HEK293 (cell line): ENCODE measurements around the gene RHBG.
A peak's percentile ranks its signal among the peaks of the same experiment; 100 is the strongest.

ENCODE experiments used
- CTCF ChIA-PET: fragments of 350-600 bp; formaldehyde crosslinking; extraction: SDS; loops from one replicate; lab custom pipeline; 2021; ENCODE audit warnings: antibody characterized with exemption; lab: Yijun Ruan, JAX
- POLR2A ChIA-PET: fragments of 300-600 bp; formaldehyde crosslinking; extraction: SDS; loops from one replicate; lab custom pipeline; 2020; ENCODE audit warnings: antibody characterized with exemption, inconsistent platforms; lab: Yijun Ruan, JAX
- H3K27ac ChIP-seq: fragments of 200-500 bp; sonication (Bioruptor generic); 2 replicates; pipeline ENCODE4 v1.5.1; 2014; ENCODE audit warnings: low read depth, low read length, control low read depth, inconsistent platforms; ENCODE audit errors: extremely low read depth
- H3K36me3 ChIP-seq, 2 experiments: fragments of 200-500 bp in 1 of 2; sonication (Bioruptor generic) in 1 of 2; 1 replicate in 1 of 2; 2 replicates in 1 of 2; pipeline ENCODE4 v1.5.1; 2014 to 2017; ENCODE audit warnings: inconsistent platforms in 2 of 2, low read length in 2 of 2; ENCODE audit not compliant: control insufficient read depth in 2 of 2, insufficient read depth in 1 of 2
- H3K4me1 ChIP-seq: fragments of 200-500 bp; sonication (Bioruptor generic); 2 replicates; pipeline ENCODE4 v1.5.1; 2014; ENCODE audit warnings: mild to moderate bottlenecking, low read length, inconsistent platforms; ENCODE audit not compliant: control insufficient read depth, insufficient read depth
- H3K4me3 ChIP-seq: 2 replicates; pipeline ENCODE4 v1.5.1; 2011; ENCODE audit warnings: low read depth, mild to moderate bottlenecking, control low read depth, low read length, moderate library complexity
- H3K9me3 ChIP-seq: fragments of 200-500 bp; sonication (Bioruptor generic); 2 replicates; pipeline ENCODE4 v1.5.1; 2014; ENCODE audit warnings: low read depth, low read length, inconsistent platforms; ENCODE audit not compliant: control insufficient read depth, insufficient read depth
- GFI1B ChIP-seq: fragments of 450-650 bp; formaldehyde crosslinking; IDR thresholded peaks from 2 replicates; pipeline ENCODE4 v1.5.1; 2016; ENCODE audit warnings: missing biosample characterization, missing genetic modification characterization
- SCRT2 ChIP-seq: fragments of 450-650 bp; formaldehyde crosslinking; IDR thresholded peaks from 2 replicates; pipeline ENCODE4 v1.5.1; 2016; ENCODE audit warnings: missing biosample characterization, missing genetic modification characterization
- ZNF112 ChIP-seq: fragments of 450-650 bp; formaldehyde crosslinking; IDR thresholded peaks from 2 replicates; pipeline ENCODE4 v1.5.0; 2017; ENCODE audit warnings: missing biosample characterization, missing genetic modification characterization
- ZNF132 ChIP-seq: fragments of 450-650 bp; formaldehyde crosslinking; IDR thresholded peaks from 2 replicates; pipeline ENCODE4 v1.5.1; 2017; ENCODE audit warnings: missing biosample characterization, missing genetic modification characterization, borderline replicate concordance
- ZNF155 ChIP-seq: fragments of 450-650 bp; formaldehyde crosslinking; IDR thresholded peaks from 2 replicates; pipeline ENCODE4 v1.5.1; 2016; ENCODE audit warnings: missing biosample characterization, missing genetic modification characterization
- ZNF274 ChIP-seq, 2 experiments: fragments of 200-500 bp in 1 of 2; fragments of 450-650 bp in 1 of 2; sonication (Bioruptor generic) in 1 of 2; formaldehyde crosslinking in 1 of 2; IDR thresholded peaks; 2 replicates each; pipeline versions ENCODE4 v1.5.1 to v1.6.1; 2014 to 2016; ENCODE audit warnings: borderline replicate concordance in 1 of 2, inconsistent platforms in 1 of 2, low read length in 1 of 2, missing biosample characterization in 1 of 2, missing genetic modification characterization in 1 of 2
- ZNF324 ChIP-seq: fragments of 450-650 bp; formaldehyde crosslinking; IDR thresholded peaks from 2 replicates; pipeline ENCODE4 v1.5.1; 2016; ENCODE audit warnings: missing biosample characterization, missing genetic modification characterization
- ZNF354C ChIP-seq: fragments of 450-650 bp; formaldehyde crosslinking; IDR thresholded peaks from 2 replicates; pipeline ENCODE4 v1.5.1; 2016; ENCODE audit warnings: missing biosample characterization, missing genetic modification characterization, low read depth, borderline replicate concordance
- ZNF391 ChIP-seq: fragments of 450-650 bp; formaldehyde crosslinking; IDR thresholded peaks from 2 replicates; pipeline ENCODE4 v1.5.1; 2016; ENCODE audit warnings: low read depth, missing biosample characterization, missing genetic modification characterization, borderline replicate concordance
- ZNF423 ChIP-seq: fragments of 450-650 bp; formaldehyde crosslinking; IDR thresholded peaks from 2 replicates; pipeline ENCODE4 v1.5.1; 2016; ENCODE audit warnings: missing biosample characterization, missing genetic modification characterization
- ZNF510 ChIP-seq: fragments of 450-650 bp; formaldehyde crosslinking; IDR thresholded peaks from 2 replicates; pipeline ENCODE4 v1.5.1; 2018; ENCODE audit warnings: mild to moderate bottlenecking, missing genetic modification characterization, missing biosample characterization; ENCODE audit not compliant: insufficient replicate concordance
- ZNF549 ChIP-seq: fragments of 450-650 bp; IDR thresholded peaks from 2 replicates; pipeline ENCODE4 v1.5.1; 2018; ENCODE audit warnings: missing biosample characterization, missing genetic modification characterization, mild to moderate bottlenecking, inconsistent platforms, moderate library complexity
- ZNF621 ChIP-seq: fragments of 450-650 bp; formaldehyde crosslinking; IDR thresholded peaks from 2 replicates; pipeline ENCODE4 v1.5.1; 2017; ENCODE audit warnings: missing biosample characterization, missing genetic modification characterization
- ZNF654 ChIP-seq: fragments of 450-650 bp; formaldehyde crosslinking; IDR thresholded peaks from 2 replicates; pipeline ENCODE4 v1.5.1; 2016; ENCODE audit warnings: low read depth, missing biosample characterization, missing genetic modification characterization
- TF ChIP-seq, protein P1 (sequence below): fragments of 450-650 bp; formaldehyde crosslinking; IDR thresholded peaks from 2 replicates; pipeline ENCODE4 v1.5.1; 2016; ENCODE audit warnings: missing biosample characterization, missing genetic modification characterization
- TF ChIP-seq, protein P2 (sequence below): fragments of 450-650 bp; formaldehyde crosslinking; IDR thresholded peaks from 2 replicates; pipeline ENCODE4 v1.5.1; 2017; ENCODE audit warnings: missing biosample characterization, missing genetic modification characterization
- TF ChIP-seq, protein P3 (sequence below): fragments of 450-650 bp; IDR thresholded peaks from 2 replicates; pipeline ENCODE4 v1.5.1; 2018; ENCODE audit warnings: missing biosample characterization, mild to moderate bottlenecking, missing genetic modification characterization
- TF ChIP-seq, protein P4 (sequence below): fragments of 450-650 bp; formaldehyde crosslinking; IDR thresholded peaks from 2 replicates; pipeline ENCODE4 v1.5.1; 2016; ENCODE audit warnings: missing biosample characterization, missing genetic modification characterization
- TF ChIP-seq, protein P5 (sequence below): fragments of 450-650 bp; formaldehyde crosslinking; IDR thresholded peaks from 2 replicates; pipeline ENCODE4 v1.5.1; 2016; ENCODE audit warnings: missing biosample characterization, missing genetic modification characterization, borderline replicate concordance
- TF ChIP-seq, protein P6 (sequence below): fragments of 450-650 bp; formaldehyde crosslinking; IDR thresholded peaks from 2 replicates; pipeline ENCODE4 v1.5.1; 2016; ENCODE audit warnings: missing biosample characterization, missing genetic modification characterization

Gene RHBG

DNA sequence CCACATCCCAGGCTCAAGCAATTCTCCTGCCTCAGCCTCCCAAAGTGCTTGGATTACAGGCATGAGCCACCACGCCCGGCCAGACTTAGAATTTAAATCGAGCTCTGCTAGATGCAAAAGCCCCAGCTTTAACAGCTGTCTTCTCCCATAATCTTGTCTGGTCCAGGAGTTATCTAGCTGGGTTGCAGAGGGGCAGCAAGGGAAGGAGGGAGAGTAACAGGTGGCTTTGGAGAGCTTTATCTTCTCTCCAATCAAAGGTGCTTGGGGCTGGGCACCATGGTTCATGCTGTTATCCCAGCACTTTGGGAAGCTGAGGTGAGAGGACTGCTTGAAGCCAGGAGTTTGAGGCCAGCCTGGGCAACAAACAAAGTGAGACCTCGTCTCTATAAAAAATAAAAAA, 3.9 kb downstream of the RHBG start:
- H3K27ac ChIP-seq: no peak overlapping the region
- H3K4me1 ChIP-seq: no peaks in the 10 kb centered on the region
- no peaks in the 10 kb centered on the region for H3K9me3 ChIP-seq
- no peak overlapping the region for H3K4me3 ChIP-seq
- ChIA-PET CTCF (interaction anchor here (0.8 to 5.7 kb wide), 5 partner anchors 8 to 287 kb away, joined by 3 to 51 read pairs (median 4); no protein-coding TSS in a partner anchor), POLR2A (no interaction called here)
- TF ChIP-seq ZNF274 (IDR thresholded peaks at IDR 0.05; ENCODE audit: low read length): no peak
- no peak for TF ChIP-seq ZNF274 (tag by site-specific recombination; IDR thresholded peaks at IDR 0.05; ENCODE audit: borderline replicate concordance)
- TF ChIP-seq, protein P1, sequence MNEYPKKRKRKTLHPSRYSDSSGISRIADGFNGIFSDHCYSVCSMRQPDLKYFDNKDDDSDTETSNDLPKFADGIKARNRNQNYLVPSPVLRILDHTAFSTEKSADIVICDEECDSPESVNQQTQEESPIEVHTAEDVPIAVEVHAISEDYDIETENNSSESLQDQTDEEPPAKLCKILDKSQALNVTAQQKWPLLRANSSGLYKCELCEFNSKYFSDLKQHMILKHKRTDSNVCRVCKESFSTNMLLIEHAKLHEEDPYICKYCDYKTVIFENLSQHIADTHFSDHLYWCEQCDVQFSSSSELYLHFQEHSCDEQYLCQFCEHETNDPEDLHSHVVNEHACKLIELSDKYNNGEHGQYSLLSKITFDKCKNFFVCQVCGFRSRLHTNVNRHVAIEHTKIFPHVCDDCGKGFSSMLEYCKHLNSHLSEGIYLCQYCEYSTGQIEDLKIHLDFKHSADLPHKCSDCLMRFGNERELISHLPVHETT: no peak
- no peak for TF ChIP-seq ZNF510 (tag by site-specific recombination)
- peak; percentile 78 for TF ChIP-seq SCRT2
- no peak for TF ChIP-seq ZNF354C
- no peaks in the 10 kb centered on the region for H3K36me3 ChIP-seq

DNA sequence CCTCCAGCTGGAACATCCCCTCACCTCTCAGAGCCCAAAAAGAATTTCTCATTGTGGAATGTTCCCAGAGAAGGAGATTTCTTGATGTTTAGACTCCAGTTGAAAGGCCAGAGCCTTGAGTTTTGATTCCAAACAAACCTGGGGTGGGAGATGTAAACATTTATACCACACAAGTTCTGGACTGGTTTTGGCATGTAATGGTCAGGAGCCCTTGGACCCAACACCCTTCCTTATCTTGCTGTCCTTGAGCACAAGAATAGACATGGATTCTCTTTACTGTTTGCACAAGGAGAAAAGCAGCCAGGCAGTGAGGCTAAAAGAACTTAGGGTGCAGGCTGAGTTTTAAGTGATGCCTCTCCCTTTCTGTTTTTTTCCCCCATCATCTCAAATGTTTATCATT, 4.5 kb downstream of the RHBG start:
- Histone ChIP-seq H3K36me3 (no peaks in the 10 kb centered on the region), H3K27ac (no peak overlapping the region), H3K9me3 (no peaks in the 10 kb centered on the region), H3K4me3 (no peak overlapping the region), H3K4me1 (no peaks in the 10 kb centered on the region)
- ChIA-PET CTCF (interaction anchor here (0.8 to 5.7 kb wide), 4 partner anchors 13 to 286 kb away, joined by 3 to 51 read pairs (median 19); no protein-coding TSS in a partner anchor), POLR2A (no interaction called here)
- TF ChIP-seq, protein P2, sequence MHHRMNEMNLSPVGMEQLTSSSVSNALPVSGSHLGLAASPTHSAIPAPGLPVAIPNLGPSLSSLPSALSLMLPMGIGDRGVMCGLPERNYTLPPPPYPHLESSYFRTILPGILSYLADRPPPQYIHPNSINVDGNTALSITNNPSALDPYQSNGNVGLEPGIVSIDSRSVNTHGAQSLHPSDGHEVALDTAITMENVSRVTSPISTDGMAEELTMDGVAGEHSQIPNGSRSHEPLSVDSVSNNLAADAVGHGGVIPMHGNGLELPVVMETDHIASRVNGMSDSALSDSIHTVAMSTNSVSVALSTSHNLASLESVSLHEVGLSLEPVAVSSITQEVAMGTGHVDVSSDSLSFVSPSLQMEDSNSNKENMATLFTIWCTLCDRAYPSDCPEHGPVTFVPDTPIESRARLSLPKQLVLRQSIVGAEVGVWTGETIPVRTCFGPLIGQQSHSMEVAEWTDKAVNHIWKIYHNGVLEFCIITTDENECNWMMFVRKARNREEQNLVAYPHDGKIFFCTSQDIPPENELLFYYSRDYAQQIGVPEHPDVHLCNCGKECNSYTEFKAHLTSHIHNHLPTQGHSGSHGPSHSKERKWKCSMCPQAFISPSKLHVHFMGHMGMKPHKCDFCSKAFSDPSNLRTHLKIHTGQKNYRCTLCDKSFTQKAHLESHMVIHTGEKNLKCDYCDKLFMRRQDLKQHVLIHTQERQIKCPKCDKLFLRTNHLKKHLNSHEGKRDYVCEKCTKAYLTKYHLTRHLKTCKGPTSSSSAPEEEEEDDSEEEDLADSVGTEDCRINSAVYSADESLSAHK (tag by site-specific recombination): no peak
- TF ChIP-seq, protein P3, sequence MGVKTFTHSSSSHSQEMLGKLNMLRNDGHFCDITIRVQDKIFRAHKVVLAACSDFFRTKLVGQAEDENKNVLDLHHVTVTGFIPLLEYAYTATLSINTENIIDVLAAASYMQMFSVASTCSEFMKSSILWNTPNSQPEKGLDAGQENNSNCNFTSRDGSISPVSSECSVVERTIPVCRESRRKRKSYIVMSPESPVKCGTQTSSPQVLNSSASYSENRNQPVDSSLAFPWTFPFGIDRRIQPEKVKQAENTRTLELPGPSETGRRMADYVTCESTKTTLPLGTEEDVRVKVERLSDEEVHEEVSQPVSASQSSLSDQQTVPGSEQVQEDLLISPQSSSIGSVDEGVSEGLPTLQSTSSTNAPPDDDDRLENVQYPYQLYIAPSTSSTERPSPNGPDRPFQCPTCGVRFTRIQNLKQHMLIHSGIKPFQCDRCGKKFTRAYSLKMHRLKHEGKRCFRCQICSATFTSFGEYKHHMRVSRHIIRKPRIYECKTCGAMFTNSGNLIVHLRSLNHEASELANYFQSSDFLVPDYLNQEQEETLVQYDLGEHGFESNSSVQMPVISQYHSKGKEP (tag by site-specific recombination): no peak
- TF ChIP-seq, protein P4, sequence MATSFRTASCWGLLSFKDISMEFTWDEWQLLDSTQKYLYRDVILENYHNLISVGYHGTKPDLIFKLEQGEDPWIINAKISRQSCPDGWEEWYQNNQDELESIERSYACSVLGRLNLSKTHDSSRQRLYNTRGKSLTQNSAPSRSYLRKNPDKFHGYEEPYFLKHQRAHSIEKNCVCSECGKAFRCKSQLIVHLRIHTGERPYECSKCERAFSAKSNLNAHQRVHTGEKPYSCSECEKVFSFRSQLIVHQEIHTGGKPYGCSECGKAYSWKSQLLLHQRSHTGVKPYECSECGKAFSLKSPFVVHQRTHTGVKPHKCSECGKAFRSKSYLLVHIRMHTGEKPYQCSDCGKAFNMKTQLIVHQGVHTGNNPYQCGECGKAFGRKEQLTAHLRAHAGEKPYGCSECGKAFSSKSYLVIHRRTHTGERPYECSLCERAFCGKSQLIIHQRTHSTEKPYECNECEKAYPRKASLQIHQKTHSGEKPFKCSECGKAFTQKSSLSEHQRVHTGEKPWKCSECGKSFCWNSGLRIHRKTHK (tag by site-specific recombination): no peak
- TF ChIP-seq ZNF132 (tag by site-specific recombination): no peak
- TF ChIP-seq GFI1B (tag by site-specific recombination): no peak
- TF ChIP-seq ZNF391 (tag by site-specific recombination): no peak
- no peak for TF ChIP-seq ZNF549 (tag by site-specific recombination)
- no peak for TF ChIP-seq ZNF423 (tag by site-specific recombination)
- no peak for TF ChIP-seq ZNF621
- no peak for TF ChIP-seq ZNF324
- TF ChIP-seq, protein P5, sequence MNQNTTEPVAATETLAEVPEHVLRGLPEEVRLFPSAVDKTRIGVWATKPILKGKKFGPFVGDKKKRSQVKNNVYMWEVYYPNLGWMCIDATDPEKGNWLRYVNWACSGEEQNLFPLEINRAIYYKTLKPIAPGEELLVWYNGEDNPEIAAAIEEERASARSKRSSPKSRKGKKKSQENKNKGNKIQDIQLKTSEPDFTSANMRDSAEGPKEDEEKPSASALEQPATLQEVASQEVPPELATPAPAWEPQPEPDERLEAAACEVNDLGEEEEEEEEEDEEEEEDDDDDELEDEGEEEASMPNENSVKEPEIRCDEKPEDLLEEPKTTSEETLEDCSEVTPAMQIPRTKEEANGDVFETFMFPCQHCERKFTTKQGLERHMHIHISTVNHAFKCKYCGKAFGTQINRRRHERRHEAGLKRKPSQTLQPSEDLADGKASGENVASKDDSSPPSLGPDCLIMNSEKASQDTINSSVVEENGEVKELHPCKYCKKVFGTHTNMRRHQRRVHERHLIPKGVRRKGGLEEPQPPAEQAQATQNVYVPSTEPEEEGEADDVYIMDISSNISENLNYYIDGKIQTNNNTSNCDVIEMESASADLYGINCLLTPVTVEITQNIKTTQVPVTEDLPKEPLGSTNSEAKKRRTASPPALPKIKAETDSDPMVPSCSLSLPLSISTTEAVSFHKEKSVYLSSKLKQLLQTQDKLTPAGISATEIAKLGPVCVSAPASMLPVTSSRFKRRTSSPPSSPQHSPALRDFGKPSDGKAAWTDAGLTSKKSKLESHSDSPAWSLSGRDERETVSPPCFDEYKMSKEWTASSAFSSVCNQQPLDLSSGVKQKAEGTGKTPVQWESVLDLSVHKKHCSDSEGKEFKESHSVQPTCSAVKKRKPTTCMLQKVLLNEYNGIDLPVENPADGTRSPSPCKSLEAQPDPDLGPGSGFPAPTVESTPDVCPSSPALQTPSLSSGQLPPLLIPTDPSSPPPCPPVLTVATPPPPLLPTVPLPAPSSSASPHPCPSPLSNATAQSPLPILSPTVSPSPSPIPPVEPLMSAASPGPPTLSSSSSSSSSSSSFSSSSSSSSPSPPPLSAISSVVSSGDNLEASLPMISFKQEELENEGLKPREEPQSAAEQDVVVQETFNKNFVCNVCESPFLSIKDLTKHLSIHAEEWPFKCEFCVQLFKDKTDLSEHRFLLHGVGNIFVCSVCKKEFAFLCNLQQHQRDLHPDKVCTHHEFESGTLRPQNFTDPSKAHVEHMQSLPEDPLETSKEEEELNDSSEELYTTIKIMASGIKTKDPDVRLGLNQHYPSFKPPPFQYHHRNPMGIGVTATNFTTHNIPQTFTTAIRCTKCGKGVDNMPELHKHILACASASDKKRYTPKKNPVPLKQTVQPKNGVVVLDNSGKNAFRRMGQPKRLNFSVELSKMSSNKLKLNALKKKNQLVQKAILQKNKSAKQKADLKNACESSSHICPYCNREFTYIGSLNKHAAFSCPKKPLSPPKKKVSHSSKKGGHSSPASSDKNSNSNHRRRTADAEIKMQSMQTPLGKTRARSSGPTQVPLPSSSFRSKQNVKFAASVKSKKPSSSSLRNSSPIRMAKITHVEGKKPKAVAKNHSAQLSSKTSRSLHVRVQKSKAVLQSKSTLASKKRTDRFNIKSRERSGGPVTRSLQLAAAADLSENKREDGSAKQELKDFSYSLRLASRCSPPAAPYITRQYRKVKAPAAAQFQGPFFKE: no peak
- TF ChIP-seq, protein P6, sequence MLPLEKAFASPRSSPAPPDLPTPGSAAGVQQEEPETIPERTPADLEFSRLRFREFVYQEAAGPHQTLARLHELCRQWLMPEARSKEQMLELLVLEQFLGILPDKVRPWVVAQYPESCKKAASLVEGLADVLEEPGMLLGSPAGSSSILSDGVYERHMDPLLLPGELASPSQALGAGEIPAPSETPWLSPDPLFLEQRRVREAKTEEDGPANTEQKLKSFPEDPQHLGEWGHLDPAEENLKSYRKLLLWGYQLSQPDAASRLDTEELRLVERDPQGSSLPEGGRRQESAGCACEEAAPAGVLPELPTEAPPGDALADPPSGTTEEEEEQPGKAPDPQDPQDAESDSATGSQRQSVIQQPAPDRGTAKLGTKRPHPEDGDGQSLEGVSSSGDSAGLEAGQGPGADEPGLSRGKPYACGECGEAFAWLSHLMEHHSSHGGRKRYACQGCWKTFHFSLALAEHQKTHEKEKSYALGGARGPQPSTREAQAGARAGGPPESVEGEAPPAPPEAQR: no peak
- TF ChIP-seq ZNF155 (tag by site-specific recombination): no peak
- no peak for TF ChIP-seq ZNF654 (tag by site-specific recombination)
- TF ChIP-seq ZNF112: no peak
